HTERT RPE-1 (cell line): ENCODE results near the gene BACE1.
"Not testable (repeated sequence)": the region's sequence is repeated elsewhere in the genome, so short reads cannot be mapped to it uniquely, and the experiment has no call there.

Experiments used
- in situ Hi-C: fragments of 300-500 bp; cut with MboI; formaldehyde crosslinking; loops from 4 replicates; pipeline ENCODE4 v1.14.3; 2020; ENCODE audit warnings: low sequenced_read_pairs

Gene BACE1

DNA sequence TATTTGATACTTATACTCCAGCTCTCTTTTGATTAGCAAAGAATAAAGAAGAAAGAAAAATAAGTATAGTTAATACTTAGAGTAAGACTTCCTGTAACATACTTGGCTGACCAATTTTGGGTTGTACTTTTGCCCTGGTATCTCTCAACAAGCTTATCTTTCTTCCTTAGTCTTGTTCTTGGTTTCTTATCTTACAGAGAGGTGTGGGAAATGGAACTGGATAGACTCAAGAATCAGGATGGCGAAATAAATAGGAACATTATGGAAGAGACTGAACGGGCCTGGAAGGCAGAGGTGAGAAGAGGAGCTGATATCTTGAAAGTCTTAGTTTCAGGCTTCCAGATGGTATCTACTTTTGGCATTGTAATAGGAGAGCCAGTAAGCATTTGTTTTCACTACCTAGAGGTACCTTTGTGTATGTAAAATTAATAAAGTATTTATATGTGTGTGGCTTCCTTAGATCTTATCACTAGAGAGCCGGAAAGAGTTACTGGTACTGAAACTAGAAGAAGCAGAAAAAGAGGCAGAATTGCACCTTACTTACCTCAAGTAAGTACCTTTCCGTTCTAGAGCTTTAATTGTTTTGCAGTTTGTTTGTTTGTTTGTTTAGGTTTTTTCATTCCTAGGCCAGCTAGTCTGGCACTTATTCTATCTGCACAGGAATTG lies 36.2 kb downstream of the BACE1 start:
- in situ Hi-C loops: no loop called here

- in situ Hi-C loops: no loop called here
Measured at GRCh38 chr11:117278347-117278746, 37.7 kb downstream of the BACE1 start.

DNA sequence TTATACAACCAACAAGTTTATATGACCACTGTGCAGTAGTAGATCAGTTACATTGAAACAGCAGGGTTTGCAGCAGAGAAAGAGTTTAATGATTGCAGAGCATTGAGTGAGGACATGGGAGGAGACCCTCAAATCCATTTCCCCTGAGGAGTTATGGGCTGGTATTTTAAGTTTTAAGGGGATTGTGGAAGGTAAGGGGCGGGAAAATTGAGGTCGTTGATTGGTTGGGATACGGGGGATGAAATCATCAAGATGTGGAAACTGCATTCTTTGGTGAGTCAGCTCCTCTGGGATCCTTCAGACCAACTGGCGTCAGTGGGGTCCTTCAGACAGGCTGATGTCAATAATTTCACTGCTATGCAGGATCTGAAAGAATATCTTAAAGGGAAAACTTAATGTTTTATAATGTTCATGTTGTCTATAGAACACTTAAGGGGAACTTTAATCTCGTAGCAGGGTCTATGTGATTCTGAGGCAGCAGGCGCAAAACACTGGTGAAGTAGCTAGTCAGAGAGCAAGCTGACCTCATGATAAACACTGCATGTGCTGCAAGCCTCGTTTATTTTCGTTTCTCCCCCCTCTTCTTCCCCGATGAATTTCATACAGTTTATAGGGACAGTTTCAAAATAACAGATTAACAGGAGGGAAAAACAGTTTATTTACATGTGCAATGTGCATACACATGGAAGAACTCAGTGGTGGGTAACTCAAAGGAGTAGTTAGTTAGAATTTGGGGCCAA lies 42.3 kb downstream of the BACE1 start:
- in situ Hi-C loops: no loop called here

DNA sequence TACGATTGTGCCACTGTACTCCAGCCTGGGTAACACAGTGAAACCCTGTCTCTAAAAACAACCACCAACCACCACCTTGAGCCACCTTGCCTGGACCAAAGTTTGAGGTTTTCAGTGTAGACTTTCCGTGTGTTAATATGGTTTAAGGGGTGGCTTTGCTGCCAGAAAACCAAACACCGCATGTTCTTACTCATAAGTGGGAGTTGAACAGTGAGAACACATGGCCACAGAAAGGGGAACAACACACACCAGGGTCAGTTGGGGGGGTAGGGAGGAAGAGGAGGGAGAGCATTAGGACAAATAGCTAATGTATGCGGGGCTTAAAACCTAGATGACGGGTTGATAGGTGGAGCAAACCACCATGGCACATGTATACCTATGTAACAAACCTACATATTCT lies 43.9 kb downstream of the BACE1 start:
- in situ Hi-C loops: not testable (repeated sequence)

DNA sequence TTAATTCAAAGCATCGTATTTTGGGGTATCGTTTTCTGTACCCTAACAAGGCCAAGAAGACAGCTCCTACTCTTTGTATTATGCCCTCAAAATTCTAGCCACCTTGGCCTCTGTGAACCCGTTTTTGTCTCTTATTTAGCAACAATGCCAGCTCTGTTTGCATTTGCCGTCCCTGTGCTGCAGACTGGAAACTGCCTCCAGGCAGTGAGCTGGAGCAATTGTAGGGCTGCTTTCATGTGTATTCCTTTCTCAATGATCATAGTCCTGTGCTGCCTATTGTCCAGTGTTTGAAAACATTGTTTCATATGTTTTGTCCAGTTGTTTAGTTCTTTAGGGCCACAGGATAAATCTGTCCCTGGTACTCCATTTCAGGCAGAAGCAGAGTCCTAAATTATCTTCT lies 44.8 kb downstream of the BACE1 start:
- in situ Hi-C loops: no loop called here

GRCh38 chr11:117269856-117270255 lies 46.2 kb downstream of the BACE1 start:
- in situ Hi-C loops: no loop called here

GRCh38 chr11:117265745-117266144 lies 50.3 kb downstream of the BACE1 start:
- in situ Hi-C loops: no loop called here

- in situ Hi-C loops: not testable (repeated sequence)
Measured at GRCh38 chr11:117264624-117265323, 51.3 kb downstream of the BACE1 start.

DNA sequence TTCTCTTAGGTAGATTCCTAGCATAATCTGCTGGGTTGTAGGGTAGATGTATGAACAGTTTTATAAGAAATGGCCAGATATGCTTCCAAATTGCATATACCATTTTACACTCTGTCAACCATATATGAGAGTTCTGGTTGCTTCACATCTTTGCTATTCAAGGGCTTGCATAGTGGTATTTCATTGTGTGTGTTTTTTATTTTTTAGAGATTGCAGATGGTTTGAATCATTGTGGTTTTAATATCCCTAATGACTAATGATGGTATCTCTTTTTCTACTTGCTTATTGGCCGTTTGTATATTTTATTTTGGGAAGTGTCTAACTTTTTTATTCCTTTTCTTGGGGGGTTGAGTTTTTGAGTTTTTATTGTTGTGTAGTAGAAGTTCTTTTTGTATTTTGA lies 56.6 kb downstream of the BACE1 start:
- in situ Hi-C loops: no loop called here

DNA sequence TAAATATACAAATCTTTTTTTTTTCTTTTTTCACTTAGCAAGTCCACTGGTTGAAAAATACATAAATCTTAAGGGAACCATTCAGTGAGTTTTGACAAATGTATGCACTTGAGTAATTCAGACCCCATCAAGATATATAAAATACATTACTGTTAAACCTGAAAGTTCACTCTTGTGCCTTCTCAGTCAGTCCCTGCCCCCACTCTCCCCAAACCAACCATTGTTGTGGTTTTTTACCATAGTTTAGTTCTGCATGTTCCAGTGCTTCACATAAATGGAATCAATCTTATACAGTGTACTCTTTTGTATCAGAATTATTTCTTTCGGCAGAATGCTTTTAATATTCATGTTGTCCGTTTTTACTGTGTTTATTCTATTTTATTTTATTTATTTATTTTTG lies 57.5 kb downstream of the BACE1 start:
- in situ Hi-C loops: no loop called here

DNA sequence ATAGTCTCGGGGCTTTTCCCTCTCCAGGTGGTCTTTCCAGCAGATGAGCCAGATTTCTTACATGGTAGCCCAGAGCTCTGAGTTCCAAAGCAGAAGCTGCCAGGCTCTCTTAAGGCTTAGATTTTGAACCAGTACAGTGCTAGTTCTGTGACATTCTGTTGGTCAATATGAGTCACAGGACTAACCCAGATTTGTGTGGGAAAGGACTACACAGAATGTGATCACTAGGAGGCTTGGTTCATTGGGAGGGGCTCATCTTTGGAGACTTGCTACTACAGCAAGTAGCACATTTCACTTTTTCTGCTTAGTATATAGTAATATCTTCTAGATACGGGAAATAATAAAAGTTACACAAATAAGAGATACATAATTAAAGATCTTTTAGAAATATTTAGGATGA lies 59.5 kb downstream of the BACE1 start:
- in situ Hi-C loops: no loop called here

GRCh38 chr11:117255966-117256365 lies 60.1 kb downstream of the BACE1 start:
- in situ Hi-C loops: no loop called here

DNA sequence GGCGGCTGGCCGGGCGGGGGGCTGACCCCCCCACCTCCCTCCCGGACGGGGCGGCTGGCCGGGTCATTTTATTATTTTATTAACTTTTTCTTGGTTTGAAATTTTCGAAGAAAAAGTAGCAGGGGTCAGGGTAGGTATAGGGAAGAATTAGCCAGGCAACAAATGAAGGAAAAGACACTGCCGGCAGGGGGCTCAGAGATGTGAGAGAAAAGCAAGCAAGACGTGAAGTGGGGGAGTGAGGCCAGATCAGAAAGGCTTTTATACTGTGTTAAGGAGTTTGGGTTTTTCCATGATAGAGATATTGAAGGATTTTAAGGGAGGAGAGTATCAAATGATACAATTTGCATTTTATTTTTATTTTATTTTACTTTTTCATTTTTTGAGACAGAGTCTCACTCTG lies 64.5 kb downstream of the BACE1 start:
- in situ Hi-C loops: no loop called here

DNA sequence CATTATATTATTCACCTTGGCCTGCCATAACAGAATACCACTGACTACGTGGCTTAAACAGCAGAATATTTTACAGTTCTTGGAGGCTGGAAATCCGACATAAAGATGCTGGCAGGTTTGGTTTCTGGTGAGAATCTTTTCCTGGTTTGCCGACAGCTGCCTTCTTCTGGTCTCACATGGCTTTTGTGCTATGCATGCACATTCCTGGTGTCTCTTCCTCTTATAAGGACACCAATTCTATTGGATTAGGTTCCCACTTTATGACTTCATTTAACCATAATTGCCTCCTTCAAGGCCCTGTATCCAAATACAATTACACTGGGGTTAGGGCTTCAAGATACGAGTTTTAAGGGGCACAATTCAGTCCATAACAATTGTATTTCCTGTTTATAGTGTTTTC lies 66.5 kb downstream of the BACE1 start:
- in situ Hi-C loops: no loop called here

DNA sequence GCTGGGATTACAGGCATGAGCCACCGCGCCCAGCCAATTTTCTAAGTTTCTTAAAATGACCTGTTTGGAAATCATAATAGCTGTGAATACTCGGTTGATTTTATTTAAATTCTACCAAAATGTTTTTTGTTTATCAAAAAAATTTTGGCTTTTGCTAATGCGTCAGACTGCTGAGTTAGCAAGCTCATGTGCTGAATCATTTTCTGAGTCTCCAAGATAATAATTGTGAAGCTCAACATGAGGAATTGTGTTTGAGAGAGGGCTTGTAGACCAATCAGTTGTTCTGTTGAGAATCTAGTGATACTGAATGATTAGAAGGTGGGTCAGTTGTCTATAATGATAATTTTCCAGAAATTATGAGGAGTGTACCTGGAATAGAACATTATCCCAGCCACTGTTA lies 67.7 kb downstream of the BACE1 start:
- in situ Hi-C loops: no loop called here

- in situ Hi-C loops: no loop called here
Measured at GRCh38 chr11:117239295-117239694, 76.8 kb downstream of the BACE1 start.

GRCh38 chr11:117238221-117238620 lies 77.8 kb downstream of the BACE1 start:
- in situ Hi-C loops: no loop called here
